Stomach (tissue), 4 donors: ENCODE results near the gene POC1A.

ENCODE experiments used
- CTCF ChIP-seq, 7 experiments: fragments of 450-650 bp in 4 of 7; fragments of 200-600 bp in 3 of 7; sonication (generic) in 3 of 7; IDR thresholded peaks; one replicate each; pipeline ENCODE4 v1.5.1; 2016 to 2019; ENCODE audit warnings: antibody characterized with exemption in 7 of 7, control low read depth in 2 of 7, mild to moderate bottlenecking in 1 of 7
- EP300 ChIP-seq: sonication (generic); formaldehyde crosslinking; IDR thresholded peaks from one replicate; pipeline ENCODE4 v1.6.1; 2017; ENCODE audit warnings: antibody characterized with exemption
- POLR2A ChIP-seq, 4 donors: fragments of 450-650 bp; IDR thresholded peaks; one replicate each; pipeline ENCODE4 v1.6.1; 2016; ENCODE audit warnings: antibody characterized with exemption in 4 of 4, control low read depth in 2 of 4, mild to moderate bottlenecking in 1 of 4, moderate library complexity in 1 of 4

DNA sequence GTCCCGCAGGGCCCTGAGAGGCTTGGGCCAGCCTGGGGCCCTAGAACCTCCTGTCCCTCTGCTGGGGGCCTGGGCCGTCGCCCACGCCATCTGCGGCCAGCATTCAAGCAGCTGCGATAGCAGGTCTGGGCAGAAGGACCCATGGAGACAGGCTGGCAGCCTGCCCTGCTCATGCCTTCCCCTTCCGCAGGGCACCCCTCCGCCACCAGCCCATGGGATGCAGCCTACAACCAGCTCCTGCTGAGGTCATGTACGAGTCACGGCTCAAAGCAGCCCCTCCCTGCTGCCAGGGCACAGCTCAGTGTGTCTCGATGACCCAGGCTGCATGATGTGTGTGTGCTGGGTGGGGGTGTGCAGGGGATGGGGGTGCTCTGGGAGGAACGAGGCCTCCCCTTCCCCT, 125.7 kb downstream of the POC1A start:
- TF ChIP-seq CTCF (IDR thresholded peaks at IDR 0.05) (no peak), POLR2A (IDR thresholded peaks at IDR 0.05) (no peak), EP300 (no peak)
